ENCODE measurements around the gene CRYZL1. TPM values are rescaled to one million over a fixed set of nuclear protein-coding genes. Genes with fewer than 3 reads are reported as not detected.

The CRYZL1 gene
- total RNA-seq, 4 donors from 2014 or later: 27.9 to 53.5 (median 33.9) TPM

- no peak overlapping the region for H3K27ac ChIP-seq
- H3K9me3 ChIP-seq: no peaks in the 10 kb centered on the region
- intact Hi-C loops (cut with DNase I): loop anchor here (5.0 kb wide), 1 partner anchor 241 kb away; no protein-coding TSS in a partner anchor
- peaks cover 17 to 27% of the 10 kb centered on the region in 2 donors for H3K4me1 ChIP-seq
- no peak overlapping the region for H3K4me3 ChIP-seq (replicated peaks in 1 of 3)
- H3K36me3 ChIP-seq: no peaks in the 10 kb centered on the region
- 79 to 84% methylated on average over 7 of the region's 7 CpGs for WGBS, 2 donors
- DNase-seq: no peak
- no peaks in the 10 kb centered on the region for H3K27me3 ChIP-seq
- TF ChIP-seq POLR2A (IDR thresholded peaks at IDR 0.05): no peak
- no peak for TF ChIP-seq CTCF (IDR thresholded peaks at IDR 0.05)
Observed at GRCh38 chr21:33650929-33651509, 9.5 kb upstream of the CRYZL1 start.

- DNase-seq: no peak
- no peak overlapping the region for H3K27ac ChIP-seq
- TF ChIP-seq CTCF (IDR thresholded peaks at IDR 0.05) (no peak), POLR2A (IDR thresholded peaks at IDR 0.05) (no peak)
- H3K27me3 ChIP-seq: no peaks in the 10 kb centered on the region
- WGBS, 2 donors: 81 to 82% methylated on average over 7 of the region's 7 CpGs
- no peak overlapping the region for H3K4me3 ChIP-seq (replicated peaks in 1 of 3)
- intact Hi-C loops (cut with DNase I): loop anchor here (5.0 kb wide), 1 partner anchor 242 kb away; no protein-coding TSS in a partner anchor
- no peaks in the 10 kb centered on the region for H3K9me3 ChIP-seq
- H3K36me3 ChIP-seq: no peaks in the 10 kb centered on the region
- peaks cover 9 to 19% of the 10 kb centered on the region in 2 donors for H3K4me1 ChIP-seq
Observed at GRCh38 chr21:33650230-33650629, 8.7 kb upstream of the CRYZL1 start.

- H3K27me3 ChIP-seq: no peaks in the 10 kb centered on the region
- H3K9me3 ChIP-seq: no peaks in the 10 kb centered on the region
- no peak overlapping the region for H3K4me3 ChIP-seq (replicated peaks in 1 of 3)
- WGBS, 2 donors: 86 to 100% methylated on average over 1 of the region's 1 CpG
- no peaks in the 10 kb centered on the region for H3K36me3 ChIP-seq
- intact Hi-C loops (cut with DNase I): no loop called here
- no peak overlapping the region for H3K27ac ChIP-seq
- TF ChIP-seq CTCF (IDR thresholded peaks at IDR 0.05) (no peak), POLR2A (IDR thresholded peaks at IDR 0.05) (no peak)
- DNase-seq: no peak
- H3K4me1 ChIP-seq: peaks cover 18 to 27% of the 10 kb centered on the region in 2 donors
Observed at GRCh38 chr21:33648555-33648954, 7.0 kb upstream of the CRYZL1 start.

GRCh38 chr21:33647587-33647986, 6.0 kb upstream of the CRYZL1 start:
- Histone ChIP-seq H3K4me1 (peaks cover 18 to 27% of the 10 kb centered on the region in 2 donors), H3K36me3 (no peaks in the 10 kb centered on the region), H3K27me3 (no peaks in the 10 kb centered on the region), H3K4me3 (replicated peaks in 1 of 3) (no peak overlapping the region), H3K27ac (no peak overlapping the region), H3K9me3 (no peaks in the 10 kb centered on the region)
- intact Hi-C loops (cut with DNase I): no loop called here
- DNase-seq: no peak
- TF ChIP-seq CTCF (IDR thresholded peaks at IDR 0.05) (no peak), POLR2A (IDR thresholded peaks at IDR 0.05) (no peak)
- WGBS, 2 donors: 75 to 77% methylated on average over 3 of the region's 3 CpGs

- WGBS, 2 donors: 83 to 85% methylated on average over 4 of the region's 4 CpGs
- H3K27me3 ChIP-seq: no peaks in the 10 kb centered on the region
- H3K36me3 ChIP-seq: no peaks in the 10 kb centered on the region
- intact Hi-C loops (cut with DNase I): no loop called here
- no peak for DNase-seq
- TF ChIP-seq POLR2A (IDR thresholded peaks at IDR 0.05) (no peak), CTCF (IDR thresholded peaks at IDR 0.05) (no peak)
- H3K9me3 ChIP-seq: no peaks in the 10 kb centered on the region
- peaks cover 19 to 23% of the 10 kb centered on the region in 2 donors for H3K4me1 ChIP-seq
- H3K4me3 ChIP-seq (replicated peaks in 1 of 3): no peak overlapping the region
- no peak overlapping the region for H3K27ac ChIP-seq
Observed at GRCh38 chr21:33645730-33646129, 4.2 kb upstream of the CRYZL1 start.
